Activated CD4-positive, alpha-beta T cell treated with anti-CD3 and anti-CD28 coated beads for 4 hours (primary cell): ENCODE measurements around the gene CTBP2.

Experiments
- DNase-seq, 2 donors: peaks; one replicate each; pipeline ENCODE4 v3.0.0-alpha.2; 2020

CTBP2 gene

GRCh38 chr10:125034675-125035074 lies 125.7 kb downstream of the CTBP2 start:
- DNase-seq: no peak

- DNase-seq: no peak
Observed at GRCh38 chr10:125033146-125033924, 127.0 kb downstream of the CTBP2 start.

GRCh38 chr10:125032474-125033020 lies 127.8 kb downstream of the CTBP2 start:
- no peak for DNase-seq

GRCh38 chr10:125030567-125031197 lies 129.7 kb downstream of the CTBP2 start:
- DNase-seq: no peak

- DNase-seq: no peak
Observed at GRCh38 chr10:125029584-125030242, 130.7 kb downstream of the CTBP2 start.

- DNase-seq: no peak
Observed at GRCh38 chr10:125027871-125028869, 132.2 kb downstream of the CTBP2 start.

GRCh38 chr10:125026974-125027735 lies 133.2 kb downstream of the CTBP2 start:
- DNase-seq: no peak

GRCh38 chr10:125026036-125026931 lies 134.1 kb downstream of the CTBP2 start:
- no peak for DNase-seq

- DNase-seq: no peak
Observed at GRCh38 chr10:125025341-125025740, 135.0 kb downstream of the CTBP2 start.

GRCh38 chr10:125024497-125025234 lies 135.7 kb downstream of the CTBP2 start:
- DNase-seq: no peak

GRCh38 chr10:125023862-125024496 lies 136.4 kb downstream of the CTBP2 start:
- no peak for DNase-seq

- DNase-seq: no peak
Observed at GRCh38 chr10:125023255-125023654, 137.1 kb downstream of the CTBP2 start.

- no peak for DNase-seq
Observed at GRCh38 chr10:125022671-125023070, 137.7 kb downstream of the CTBP2 start.

- DNase-seq: no peak
Observed at GRCh38 chr10:125021686-125022344, 138.5 kb downstream of the CTBP2 start.

GRCh38 chr10:125020871-125021270 lies 139.5 kb downstream of the CTBP2 start:
- DNase-seq: no peak

GRCh38 chr10:125020386-125020785 lies 140.0 kb downstream of the CTBP2 start:
- no peak for DNase-seq

GRCh38 chr10:125018576-125019143 lies 141.7 kb downstream of the CTBP2 start:
- DNase-seq: no peak
